ENCODE data around the gene XBP1.
"Not testable (repeated sequence)": the region's sequence is repeated elsewhere in the genome, so short reads cannot be mapped to it uniquely, and the experiment has no call there.

The XBP1 gene

GRCh38 chr22:28817919-28818859, 17.8 kb upstream of the XBP1 start:
- DNase-seq (ENCODE audit: low read depth in 2 of 2), result no peak

GRCh38 chr22:28817064-28817463, 16.7 kb upstream of the XBP1 start:
- DNase-seq (ENCODE audit: low read depth in 2 of 2), result no peak

- DNase-seq (ENCODE audit: low read depth in 2 of 2), result no peak
Measured at GRCh38 chr22:28815729-28816128, 15.4 kb upstream of the XBP1 start.

DNA sequence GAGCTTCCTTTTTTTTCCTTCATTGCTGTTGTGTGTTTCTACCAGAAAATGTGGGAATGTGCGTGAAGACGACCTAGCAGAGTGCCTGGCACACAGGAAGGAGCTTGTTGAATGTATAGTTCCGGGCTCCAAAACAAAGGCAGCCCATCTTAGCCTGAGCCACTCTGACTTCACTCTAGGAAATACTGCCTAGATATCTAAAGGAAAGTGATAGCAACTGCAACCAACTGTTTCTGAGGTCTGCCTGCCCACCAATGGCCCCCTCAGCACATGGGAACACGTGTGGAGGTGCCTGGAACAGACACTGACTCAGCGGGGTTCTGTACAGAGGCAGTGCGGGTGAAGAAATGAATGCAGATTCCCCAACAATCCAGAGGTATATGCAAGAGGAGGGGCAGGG, 14.7 kb upstream of the XBP1 start:
- no peak for DNase-seq (ENCODE audit: low read depth in 2 of 2)

GRCh38 chr22:28813772-28814518, 13.6 kb upstream of the XBP1 start:
- DNase-seq (ENCODE audit: low read depth in 2 of 2), result no peak

GRCh38 chr22:28812516-28812915, 12.1 kb upstream of the XBP1 start:
- no peak for DNase-seq (ENCODE audit: low read depth in 2 of 2)

DNA sequence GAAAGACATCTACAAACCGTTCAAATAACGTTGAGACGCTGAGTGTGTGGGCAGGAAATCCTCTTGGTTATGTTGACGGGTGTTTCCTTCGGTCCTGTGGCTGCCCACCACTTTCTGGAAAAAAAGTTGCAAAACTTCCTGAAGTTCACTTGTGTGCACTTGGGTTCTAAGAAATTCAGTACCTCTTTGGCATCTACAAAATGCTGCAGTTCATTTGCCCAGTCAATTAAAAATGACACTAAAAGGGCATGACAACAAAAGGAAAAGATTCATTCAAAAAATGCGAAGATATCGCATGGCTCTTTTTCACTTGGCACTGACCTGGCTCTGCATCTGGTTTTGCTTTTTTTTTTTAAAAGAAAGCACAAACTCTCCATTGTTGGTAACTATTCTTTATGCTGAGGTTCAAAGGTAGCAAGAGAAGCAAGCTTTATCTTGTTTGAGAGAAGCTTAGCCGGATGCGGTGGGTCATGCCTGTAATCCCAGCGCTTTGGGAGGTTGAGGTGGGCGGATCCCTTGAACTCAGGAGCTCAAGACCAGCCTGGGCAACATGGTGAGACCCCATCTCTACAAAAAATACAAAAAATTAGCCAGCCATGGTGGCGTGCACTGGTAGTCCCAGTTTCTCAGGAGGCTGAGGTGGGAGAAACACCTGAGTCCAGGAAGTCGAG, 10.6 kb upstream of the XBP1 start:
- no peak for DNase-seq (ENCODE audit: low read depth in 2 of 2)

DNA sequence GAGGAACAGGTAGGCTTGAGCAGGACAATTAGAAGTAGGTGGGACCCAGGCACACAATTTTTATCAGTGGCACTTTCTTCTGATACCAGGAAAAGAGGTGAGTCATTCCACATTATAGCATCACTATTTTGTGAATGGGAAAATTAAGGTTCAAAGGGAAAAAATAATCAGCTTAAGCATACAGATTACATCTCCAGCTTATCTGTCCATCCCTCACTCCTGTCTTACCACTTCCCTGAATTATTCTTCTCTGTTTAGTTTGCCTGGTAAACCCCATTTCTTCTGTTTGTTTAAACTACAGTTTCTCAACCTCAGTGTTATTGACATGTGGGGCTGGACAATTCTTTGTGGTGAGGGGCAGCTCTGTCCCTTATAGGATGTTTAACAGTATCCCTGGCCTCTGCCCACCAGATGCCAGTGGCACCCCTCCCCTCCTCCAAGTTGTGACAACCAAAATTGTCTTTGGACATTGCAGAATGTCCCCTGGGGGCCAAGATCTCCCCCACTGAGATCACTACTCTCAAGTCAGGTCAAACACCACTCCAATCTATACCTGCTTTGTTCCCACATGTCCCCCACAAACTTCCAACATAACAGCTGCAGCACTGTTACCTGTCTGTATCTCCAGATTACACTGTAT, 8.5 kb upstream of the XBP1 start:
- no peak for DNase-seq (ENCODE audit: low read depth in 2 of 2)

GRCh38 chr22:28805426-28805825, 5.1 kb upstream of the XBP1 start:
- not testable (repeated sequence) for DNase-seq (ENCODE audit: low read depth in 2 of 2)

- DNase-seq (ENCODE audit: low read depth in 2 of 2), result no peak
Measured at GRCh38 chr22:28802595-28803123, 2.3 kb upstream of the XBP1 start.

DNA sequence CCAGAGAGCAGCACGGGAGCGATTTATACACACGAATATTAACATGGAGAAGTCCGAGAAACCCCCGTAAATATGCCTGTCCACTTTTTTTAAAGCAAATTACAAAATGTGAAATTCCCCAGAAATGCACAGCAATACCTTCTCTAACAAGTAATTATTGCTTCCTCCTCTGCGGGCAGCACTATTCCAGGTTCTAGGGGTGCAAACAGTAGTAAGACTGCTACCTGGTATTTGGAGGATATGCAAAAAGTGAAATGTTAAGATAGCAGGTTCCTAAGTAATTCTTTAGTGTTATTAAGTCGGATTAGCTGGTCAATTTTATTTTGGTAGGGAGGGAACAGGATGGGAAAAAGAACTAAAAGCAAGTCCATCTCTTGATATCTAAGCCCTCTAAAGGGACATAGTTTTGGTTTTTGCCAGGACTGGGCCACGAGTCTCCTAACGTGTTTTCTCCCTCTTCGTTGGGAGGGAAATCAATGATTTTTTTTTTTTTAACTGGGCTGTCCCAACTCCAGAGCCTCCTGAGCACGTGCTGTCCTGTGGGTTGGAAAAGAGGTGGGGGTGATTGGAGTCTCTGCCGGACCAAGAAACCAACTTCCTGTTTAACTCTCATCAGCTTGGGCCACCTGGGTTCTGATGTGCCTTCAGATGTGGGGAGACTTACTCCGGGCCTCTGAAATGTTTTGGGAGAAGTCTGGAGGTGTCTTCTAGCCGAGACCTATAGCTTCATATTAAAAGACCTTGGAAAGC, 1.7 kb upstream of the XBP1 start:
- no peak for DNase-seq (ENCODE audit: low read depth in 2 of 2)

DNA sequence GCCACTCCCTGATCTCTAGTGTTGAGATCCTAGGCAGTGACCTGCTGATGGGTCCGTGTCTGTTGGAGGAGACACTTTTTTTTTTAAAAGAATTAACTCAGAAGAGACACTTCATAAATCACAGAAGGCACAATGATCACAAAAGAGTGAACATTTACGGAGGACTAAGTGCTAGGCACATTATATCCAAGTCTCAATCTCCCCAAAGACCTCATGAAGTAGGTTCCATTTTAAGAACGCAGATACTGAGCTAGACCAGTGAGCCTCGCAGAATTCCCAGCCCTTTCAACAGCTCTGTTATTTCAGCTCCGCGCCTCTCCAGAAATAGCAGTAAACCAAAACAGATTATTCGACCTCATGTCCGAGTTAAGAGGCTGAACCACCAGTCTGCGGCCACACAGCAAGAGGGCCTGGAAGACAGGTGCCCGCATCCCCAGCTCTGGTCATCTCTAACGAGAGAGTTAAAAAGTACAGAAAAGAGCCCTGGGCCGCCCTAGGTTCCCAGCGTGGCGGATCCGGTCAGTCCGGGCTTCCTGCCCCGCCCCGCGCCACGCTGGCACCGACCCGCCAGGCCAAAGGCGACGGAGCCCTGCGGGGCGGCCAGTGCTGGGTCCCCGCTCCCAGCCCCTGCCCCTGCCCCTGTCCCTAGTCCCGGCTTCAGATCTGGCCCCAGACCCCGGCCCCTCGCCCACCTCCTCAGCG, 612 bp downstream of the XBP1 start:
- no peak for DNase-seq (ENCODE audit: low read depth in 2 of 2)

DNA sequence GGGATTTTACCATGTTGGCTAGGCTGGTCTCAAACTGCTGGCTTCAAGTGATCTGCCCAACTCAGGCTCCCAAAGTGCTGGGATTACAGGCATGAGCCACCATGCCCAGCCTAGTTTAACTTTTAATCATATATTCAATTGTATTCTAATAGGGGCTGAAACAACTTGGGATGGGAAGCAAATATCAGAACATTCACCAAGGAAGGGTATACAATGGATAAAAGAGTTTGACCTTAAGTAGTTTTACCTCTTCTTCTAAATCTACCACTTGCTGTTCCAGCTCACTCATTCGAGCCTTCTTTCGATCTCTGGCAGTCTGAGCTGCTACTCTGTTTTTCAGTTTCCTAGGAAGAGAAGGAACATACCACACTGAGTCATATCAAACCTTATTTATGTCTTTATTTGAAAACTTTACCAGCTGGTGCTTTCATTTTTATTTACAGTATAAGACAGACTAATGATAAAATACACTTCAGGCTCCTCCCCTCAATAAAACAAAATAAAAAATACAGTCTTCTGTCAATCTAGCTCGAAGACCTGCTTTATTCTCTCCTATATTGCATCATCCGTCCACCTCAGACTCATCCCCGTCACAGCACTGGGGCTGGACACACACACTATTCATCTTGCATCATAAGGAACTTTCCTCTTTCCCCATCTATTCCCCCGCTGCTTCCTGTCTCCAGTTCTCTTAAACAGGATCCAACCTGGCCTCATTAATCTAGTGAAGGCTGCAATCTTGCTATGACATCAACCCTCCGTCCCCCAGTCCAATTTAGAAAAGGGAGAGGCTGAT, 1.4 kb downstream of the XBP1 start:
- DNase-seq (ENCODE audit: low read depth in 2 of 2), result no peak

DNA sequence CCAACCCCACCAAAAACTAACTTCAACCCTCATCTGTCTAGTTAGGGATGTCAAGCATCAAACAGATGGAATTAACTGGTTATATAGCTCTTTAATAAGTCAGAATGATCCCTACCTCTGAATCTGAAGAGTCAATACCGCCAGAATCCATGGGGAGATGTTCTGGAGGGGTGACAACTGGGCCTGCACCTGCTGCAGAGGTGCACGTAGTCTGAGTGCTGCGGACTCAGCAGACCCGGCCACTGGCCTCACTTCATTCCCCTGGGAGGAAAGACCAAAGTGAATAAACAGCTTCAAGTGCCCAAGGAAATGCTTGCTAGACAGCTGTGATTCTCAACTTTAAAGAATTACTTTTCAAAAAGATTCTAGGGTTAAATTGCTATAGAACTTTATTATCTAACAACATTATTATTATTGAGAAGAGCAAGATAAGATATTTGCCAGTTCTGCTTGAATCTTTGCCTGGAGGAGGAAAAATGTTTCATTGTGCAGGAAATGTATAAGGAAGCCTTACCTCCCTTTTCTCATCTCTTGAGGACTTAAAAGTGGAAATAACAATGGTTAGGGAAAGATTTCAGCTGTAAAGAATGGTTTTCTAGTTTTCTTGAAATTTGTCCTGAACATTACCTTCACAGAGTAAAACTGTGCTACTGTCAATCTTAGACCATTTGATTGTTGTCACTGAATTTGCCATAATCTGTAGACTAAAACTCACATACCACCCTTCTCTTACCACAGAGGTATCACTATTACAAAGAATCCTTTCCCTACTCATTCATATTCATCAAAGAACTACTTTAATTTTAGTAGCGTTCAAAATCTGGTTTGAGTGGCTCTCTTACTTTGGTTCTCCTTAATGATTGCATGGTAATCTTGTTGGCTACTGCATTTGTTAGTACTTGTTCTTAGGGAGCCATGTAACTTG, 4.2 kb downstream of the XBP1 start:
- no peak for DNase-seq (ENCODE audit: low read depth in 2 of 2)

DNA sequence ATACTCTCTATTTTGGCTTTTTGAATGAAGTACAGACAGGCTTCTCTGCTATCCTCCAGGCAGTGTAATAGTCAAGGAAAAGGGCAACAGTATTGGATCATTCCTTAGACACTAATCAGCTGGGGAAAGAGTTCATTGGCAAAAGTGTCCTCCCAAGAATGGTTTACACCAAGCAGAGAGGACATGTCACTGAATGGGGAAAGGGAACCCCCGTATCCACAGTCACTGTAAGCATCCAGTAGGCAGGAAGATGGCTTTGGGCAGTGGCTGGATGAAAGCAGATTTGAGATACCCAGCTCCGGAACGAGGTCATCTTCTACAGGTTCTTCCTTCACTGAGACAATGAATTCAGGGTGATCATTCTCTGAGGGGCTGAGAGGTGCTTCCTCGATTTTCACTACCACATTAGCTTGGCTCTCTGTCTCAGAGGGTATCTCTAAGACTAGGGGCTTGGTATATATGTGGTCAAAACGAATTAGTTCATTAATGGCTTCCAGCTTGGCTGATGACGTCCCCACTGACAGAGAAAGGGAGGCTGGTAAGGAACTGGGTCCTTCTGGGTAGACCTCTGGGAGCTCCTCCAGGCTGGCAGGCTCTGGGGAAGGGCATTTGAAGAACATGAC, 5.2 kb downstream of the XBP1 start:
- DNase-seq (ENCODE audit: low read depth in 2 of 2), result no peak

- DNase-seq (ENCODE audit: low read depth in 2 of 2), result no peak
Measured at GRCh38 chr22:28793976-28794584, 6.3 kb downstream of the XBP1 start.
